Measurements from ENCODE around the gene CLDN20. TPM values are rescaled to one million over a fixed set of nuclear protein-coding genes. Genes with fewer than 3 reads are reported as not detected.

The CLDN20 gene
- total RNA-seq, 3 donors from 2014 or later = not detected

- Histone ChIP-seq H3K36me3 (ENCODE audit: low read depth) (no peaks in the 10 kb centered on the region), H3K4me3 (no peak overlapping the region), H3K4me1 (ENCODE audit: low read depth) (no peaks in the 10 kb centered on the region), H3K9me3 (no peaks in the 10 kb centered on the region)
- TF ChIP-seq, protein P1, sequence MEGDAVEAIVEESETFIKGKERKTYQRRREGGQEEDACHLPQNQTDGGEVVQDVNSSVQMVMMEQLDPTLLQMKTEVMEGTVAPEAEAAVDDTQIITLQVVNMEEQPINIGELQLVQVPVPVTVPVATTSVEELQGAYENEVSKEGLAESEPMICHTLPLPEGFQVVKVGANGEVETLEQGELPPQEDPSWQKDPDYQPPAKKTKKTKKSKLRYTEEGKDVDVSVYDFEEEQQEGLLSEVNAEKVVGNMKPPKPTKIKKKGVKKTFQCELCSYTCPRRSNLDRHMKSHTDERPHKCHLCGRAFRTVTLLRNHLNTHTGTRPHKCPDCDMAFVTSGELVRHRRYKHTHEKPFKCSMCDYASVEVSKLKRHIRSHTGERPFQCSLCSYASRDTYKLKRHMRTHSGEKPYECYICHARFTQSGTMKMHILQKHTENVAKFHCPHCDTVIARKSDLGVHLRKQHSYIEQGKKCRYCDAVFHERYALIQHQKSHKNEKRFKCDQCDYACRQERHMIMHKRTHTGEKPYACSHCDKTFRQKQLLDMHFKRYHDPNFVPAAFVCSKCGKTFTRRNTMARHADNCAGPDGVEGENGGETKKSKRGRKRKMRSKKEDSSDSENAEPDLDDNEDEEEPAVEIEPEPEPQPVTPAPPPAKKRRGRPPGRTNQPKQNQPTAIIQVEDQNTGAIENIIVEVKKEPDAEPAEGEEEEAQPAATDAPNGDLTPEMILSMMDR (IDR thresholded peaks at IDR 0.05) = no peak
- intact Hi-C loops (cut with DNase I, micrococcal nuclease) = no loop called here
- DNase-seq (no peak), ATAC-seq (no peak)
These were observed 7.3 kb downstream of the CLDN20 start for GRCh38 chr6:155271145-155271544.

- Histone ChIP-seq H3K4me3 (no peak overlapping the region), H3K9me3 (no peaks in the 10 kb centered on the region), H3K4me1 (ENCODE audit: low read depth) (no peaks in the 10 kb centered on the region), H3K36me3 (ENCODE audit: low read depth) (no peaks in the 10 kb centered on the region)
- DNase-seq = no peak
- TF ChIP-seq, protein P1 (IDR thresholded peaks at IDR 0.05) = no peak
- intact Hi-C loops (cut with DNase I, micrococcal nuclease) = no loop called here
- ATAC-seq = no peak
These were observed 8.8 kb downstream of the CLDN20 start for GRCh38 chr6:155272353-155273232.

- no peaks in the 10 kb centered on the region for H3K36me3 ChIP-seq (ENCODE audit: low read depth)
- H3K9me3 ChIP-seq = no peaks in the 10 kb centered on the region
- DNase-seq (no peak), ATAC-seq (no peak)
- intact Hi-C loops (cut with DNase I, micrococcal nuclease) = no loop called here
- H3K4me3 ChIP-seq = no peak overlapping the region
- H3K4me1 ChIP-seq (ENCODE audit: low read depth) = no peaks in the 10 kb centered on the region
- TF ChIP-seq, protein P1 (IDR thresholded peaks at IDR 0.05) = no peak
These were observed 9.6 kb downstream of the CLDN20 start for GRCh38 chr6:155273431-155273830.

GRCh38 chr6:155274106-155274505, 10.3 kb downstream of the CLDN20 start:
- Histone ChIP-seq H3K9me3 (no peaks in the 10 kb centered on the region), H3K4me1 (ENCODE audit: low read depth) (no peaks in the 10 kb centered on the region), H3K4me3 (no peak overlapping the region), H3K36me3 (ENCODE audit: low read depth) (no peaks in the 10 kb centered on the region)
- TF ChIP-seq, protein P1 (IDR thresholded peaks at IDR 0.05) = no peak
- intact Hi-C loops (cut with DNase I, micrococcal nuclease) = no loop called here
- DNase-seq (no peak), ATAC-seq (no peak)

GRCh38 chr6:155274533-155274932, 10.7 kb downstream of the CLDN20 start:
- H3K36me3 ChIP-seq (ENCODE audit: low read depth) = no peaks in the 10 kb centered on the region

More at GRCh38 chr6:155274533-155274932, 10.7 kb downstream of the CLDN20 start:
- intact Hi-C loops (cut with DNase I, micrococcal nuclease) = no loop called here
- ATAC-seq (no peak), DNase-seq (no peak)
- TF ChIP-seq, protein P1 (IDR thresholded peaks at IDR 0.05) = no peak
- Histone ChIP-seq H3K9me3 (no peaks in the 10 kb centered on the region), H3K4me1 (ENCODE audit: low read depth) (no peaks in the 10 kb centered on the region), H3K4me3 (no peak overlapping the region)

All from mucosa of descending colon (tissue), 3 donors.